Measurements from ENCODE around the gene LCA5. TPM values are rescaled to one million over a fixed set of nuclear protein-coding genes. Genes with fewer than 3 reads are reported as not detected.

Gene LCA5
- total and polyA plus RNA-seq, 7 donors = 0.48 to 2.7 (median 1.1) TPM

GRCh38 chr6:79574174-79574573 lies 36.9 kb upstream of the LCA5 start:
- H3K4me1 ChIP-seq = peaks cover 9% of the 10 kb centered on the region
- no peak for ATAC-seq
- intact Hi-C loops (cut with DNase I) = loop anchor here in 1 of 2 donors (10.0 kb wide), 1 partner anchor 141 kb away; no protein-coding TSS in a partner anchor

GRCh38 chr6:79571030-79571367 lies 33.8 kb upstream of the LCA5 start:
- intact Hi-C loops (cut with DNase I) = loop anchor here (2.0 to 10.0 kb wide), 2 partner anchors 142 to 144 kb away; no protein-coding TSS in a partner anchor
- no peak for DNase-seq
- TF ChIP-seq CTCF (IDR thresholded peaks at IDR 0.05) = no peak
- Histone ChIP-seq H3K4me3 (peak overlapping the region; percentile 46), H3K36me3 (ENCODE audit: insufficient read depth in 1 of 2, low read depth in 1 of 2) (no peaks in the 10 kb centered on the region), H3K9me3 (no peaks in the 10 kb centered on the region), H3K27me3 (ENCODE audit: insufficient read depth in 3 of 3, low read length in 2 of 3) (no peaks in the 10 kb centered on the region), H3K4me1 (peaks cover 9% of the 10 kb centered on the region), H3K27ac (no peak overlapping the region)
- ATAC-seq = peak in 1 of 4 donors; percentile 50
- 44 to 54% (median 48%) methylated on average over 2 of the region's 2 CpGs for WGBS, 3 donors

More at GRCh38 chr6:79574174-79574573, 36.9 kb upstream of the LCA5 start:
- no peaks in the 10 kb centered on the region for H3K27me3 ChIP-seq (ENCODE audit: insufficient read depth in 3 of 3, low read length in 2 of 3)
- H3K36me3 ChIP-seq (ENCODE audit: insufficient read depth in 1 of 2, low read depth in 1 of 2) = no peaks in the 10 kb centered on the region
- no peak for DNase-seq
- H3K9me3 ChIP-seq = no peaks in the 10 kb centered on the region
- 94 to 100% (median 94%) methylated on average over 1 of the region's 1 CpG for WGBS, 3 donors
- H3K27ac ChIP-seq = no peak overlapping the region
- H3K4me3 ChIP-seq = no peak overlapping the region
- no peak for TF ChIP-seq CTCF (IDR thresholded peaks at IDR 0.05)

- no peaks in the 10 kb centered on the region for H3K27me3 ChIP-seq (ENCODE audit: insufficient read depth in 3 of 3, low read length in 2 of 3)
- TF ChIP-seq CTCF (IDR thresholded peaks at IDR 0.05) = peak; percentile 66
- H3K9me3 ChIP-seq = no peaks in the 10 kb centered on the region
- H3K36me3 ChIP-seq (ENCODE audit: insufficient read depth in 1 of 2, low read depth in 1 of 2) = no peaks in the 10 kb centered on the region
- intact Hi-C loops (cut with DNase I) = loop anchor here (2.0 to 10.0 kb wide), 2 partner anchors 142 to 144 kb away; no protein-coding TSS in a partner anchor
- peak overlapping the region; percentile 46 for H3K4me3 ChIP-seq
- DNase-seq (no peak), ATAC-seq (peak; percentile 71 to 88 (median 78))
- 13 to 23% (median 18%) methylated on average over 3 of the region's 3 CpGs for WGBS, 3 donors
- H3K4me1 ChIP-seq = peaks cover 9% of the 10 kb centered on the region
- H3K27ac ChIP-seq = peak overlapping the region; percentile 68
Measured at GRCh38 chr6:79570129-79571029, 33.1 kb upstream of the LCA5 start.

- TF ChIP-seq CTCF (IDR thresholded peaks at IDR 0.05) = no peak
- intact Hi-C loops (cut with DNase I) = no loop called here
- WGBS, 3 donors = 87 to 96% (median 90%) methylated on average over 2 of the region's 2 CpGs
- DNase-seq (no peak), ATAC-seq (no peak)
- no peaks in the 10 kb centered on the region for H3K9me3 ChIP-seq
- no peaks in the 10 kb centered on the region for H3K36me3 ChIP-seq (ENCODE audit: insufficient read depth in 1 of 2, low read depth in 1 of 2)
- H3K4me1 ChIP-seq = peaks cover 9% of the 10 kb centered on the region
- H3K4me3 ChIP-seq = no peak overlapping the region
- no peaks in the 10 kb centered on the region for H3K27me3 ChIP-seq (ENCODE audit: insufficient read depth in 3 of 3, low read length in 2 of 3)
- H3K27ac ChIP-seq = peak overlapping the region; percentile 68
Measured at GRCh38 chr6:79568996-79569395, 31.8 kb upstream of the LCA5 start.

Data from psoas muscle (tissue), 8 donors.